K562 (cell line): ENCODE data around the gene ZKSCAN1. TPM values are rescaled to one million over a fixed set of nuclear protein-coding genes. Genes with fewer than 3 reads are reported as not detected.
A peak's percentile ranks its signal among the peaks of the same experiment; 100 is the strongest.

ENCODE experiments used
- BRF1 ChIP-seq: IDR thresholded peaks from 3 replicates; pipeline ENCODE4 v1.6.1; 2011; ENCODE audit warnings: borderline replicate concordance, mild to moderate bottlenecking; ENCODE audit not compliant: insufficient read length; ENCODE audit errors: extremely low read depth
- FOSL1 ChIP-seq: fragments of 200-800 bp; sonication (Bioruptor generic); conservative IDR thresholded peaks from 2 replicates; pipeline ENCODE4 v1.6.1; 2016; ENCODE audit warnings: missing genetic modification characterization, missing compliant biosample characterization
- FOXA3 ChIP-seq, 2 experiments: fragments of 450-650 bp in 1 of 2; sonication (generic) in 1 of 2; formaldehyde crosslinking; IDR thresholded peaks in 1 of 2; conservative IDR thresholded peaks in 1 of 2; 2 replicates each; pipeline versions ENCODE4 v1.4.0 to v1.8.0; 2020 to 2022; ENCODE audit warnings: mild to moderate bottlenecking in 2 of 2, missing genetic modification reagents in 1 of 2
- ILF3 ChIP-seq: fragments of 450-650 bp; IDR thresholded peaks from 2 replicates; pipeline ENCODE4 v1.6.1; 2018; ENCODE audit warnings: antibody characterized with exemption, mild to moderate bottlenecking, moderate library complexity, borderline replicate concordance
- KDM1A ChIP-seq, 2 experiments: fragments of 450-650 bp; IDR thresholded peaks; 2 replicates each; pipeline ENCODE4 v1.6.1; 2016; ENCODE audit warnings: mild to moderate bottlenecking in 2 of 2
- NR2C2 ChIP-seq, 2 experiments: fragments of 200-800 bp in 1 of 2; sonication (Bioruptor generic) in 1 of 2; sonication (generic) in 1 of 2; formaldehyde crosslinking in 1 of 2; IDR thresholded peaks; 2 replicates each; pipeline versions ENCODE4 v1.6.1 to v1.8.0; 2016 to 2022; ENCODE audit warnings: mild to moderate bottlenecking in 1 of 2, missing compliant biosample characterization in 1 of 2, missing genetic modification characterization in 1 of 2, missing genetic modification reagents in 1 of 2
- NR3C1 ChIP-seq: sonication (generic); formaldehyde crosslinking; IDR thresholded peaks from 2 replicates; pipeline ENCODE4 v1.8.1; 2022; ENCODE audit warnings: missing genetic modification reagents
- NR4A1 ChIP-seq, 2 experiments: fragments of 250-450 bp in 1 of 2; fragments of 450-650 bp in 1 of 2; sonication (Bioruptor Pico) in 1 of 2; IDR thresholded peaks; 2 replicates each; pipeline versions ENCODE4 v1.4.0 to v1.6.1; 2016 to 2020; ENCODE audit warnings: mild to moderate bottlenecking in 2 of 2, missing compliant biosample characterization in 1 of 2, missing genetic modification characterization in 1 of 2, moderate library complexity in 1 of 2
- RAD21 ChIP-seq, 2 experiments: fragments of 250-450 bp in 1 of 2; fragments of 450-650 bp in 1 of 2; sonication (Bioruptor Pico) in 1 of 2; formaldehyde crosslinking in 1 of 2; IDR thresholded peaks in 1 of 2; conservative IDR thresholded peaks in 1 of 2; 2 replicates each; pipeline versions ENCODE4 v1.4.0 to v1.8.0; 2020 to 2022; ENCODE audit warnings: mild to moderate bottlenecking in 2 of 2, moderate library complexity in 1 of 2
- RERE ChIP-seq: sonication (generic); formaldehyde crosslinking; IDR thresholded peaks from 2 replicates; pipeline ENCODE4 v1.8.0; 2023; ENCODE audit warnings: missing genetic modification reagents, mild to moderate bottlenecking, borderline replicate concordance
- SAP30 ChIP-seq: fragments of 200-600 bp; sonication (generic); IDR thresholded peaks from 2 replicates; pipeline ENCODE4 v1.6.1; 2012; ENCODE audit warnings: borderline replicate concordance, low read depth, mild to moderate bottlenecking, moderate library complexity, low read length, control low read depth, inconsistent platforms; ENCODE audit not compliant: insufficient read depth, poor library complexity, severe bottlenecking
- THAP12 ChIP-seq: fragments of 250-450 bp; sonication (Bioruptor Pico); IDR thresholded peaks from 2 replicates; pipeline ENCODE4 v1.9.0; 2021; ENCODE audit warnings: mild to moderate bottlenecking, inconsistent platforms
- YY1 ChIP-seq, 3 experiments: IDR thresholded peaks; 2 replicates each; pipeline ENCODE4 v1.6.1; 2011; ENCODE audit warnings: low read length in 2 of 3, mild to moderate bottlenecking in 2 of 3, moderate library complexity in 2 of 3, borderline replicate concordance in 1 of 3, control low read depth in 1 of 3, low read depth in 1 of 3; ENCODE audit not compliant: insufficient read depth in 3 of 3, insufficient replicate concordance in 2 of 3, control insufficient read depth in 1 of 3, insufficient read length in 1 of 3; ENCODE audit errors: extremely low read depth in 1 of 3
- ZNF280B ChIP-seq: fragments of 250-450 bp; sonication (Bioruptor Pico); IDR thresholded peaks from 2 replicates; pipeline ENCODE4 v1.5.1; 2021; ENCODE audit warnings: mild to moderate bottlenecking
- polyA plus RNA-seq, 8 experiments: library from polyadenylated mRNA; depleted of rRNA in 4 of 8; stranded (reverse) in 5 of 8; unstranded in 3 of 8; fragments of >200 nt; fragmentation: Nextera tagmentation in 2 of 8; fragmentation: Illumina TruSeq in 1 of 8; extraction: Ambion mirVana in 2 of 8; extraction: Trizol in 1 of 8; gene quantifications; 2 replicates each; pipeline versions ENCODE4 v1.2.1 to v1.2.3, GENCODE V29; 2011 to 2014; ENCODE audit warnings: inconsistent platforms in 1 of 8, missing spikeins in 1 of 8
- total RNA-seq, 7 experiments: library from RNA; depleted of rRNA in 6 of 7; stranded (reverse); fragments of >200 nt in 6 of 7; fragmentation: Illumina TruSeq in 2 of 7; extraction: Trizol in 2 of 7; gene quantifications; 2 replicates each; pipeline versions ENCODE4 v1.2.1 to v1.2.3, GENCODE V29; 2011 to 2021; ENCODE audit warnings: low replicate concordance in 1 of 7

The ZKSCAN1 gene
- total and polyA plus RNA-seq, 9 of the 15 experiments (the other 6 are each of a cell fraction or from before 2014, with no cell fraction given): 5.3 to 43.0 (median 23.2) TPM

- TF ChIP-seq THAP12 (CRISPR knock-in tag): no peak
- TF ChIP-seq FOSL1 (tag): no peak
- TF ChIP-seq FOXA3 (CRISPR knock-in tag; conservative IDR thresholded peaks at IDR 0.05 in 1 of 2, IDR thresholded peaks at IDR 0.05 in 1 of 2): peak in 1 of 2 experiments; percentile 91; a peak in 1 of 4 replicates
- TF ChIP-seq RERE (CRISPR knock-in tag): no peak
- no peak for TF ChIP-seq RAD21 (CRISPR knock-in tag; conservative IDR thresholded peaks at IDR 0.05 in 1 of 2, IDR thresholded peaks at IDR 0.05 in 1 of 2)
- TF ChIP-seq BRF1: no peak
- no peak for TF ChIP-seq ZNF280B (CRISPR knock-in tag)
- TF ChIP-seq SAP30: no peak
- TF ChIP-seq KDM1A (IDR thresholded peaks at IDR 0.05): peak in 1 of 2 experiments; percentile 12; a peak in 2 of 4 replicates
- TF ChIP-seq YY1 (IDR thresholded peaks at IDR 0.05; ENCODE audit: borderline replicate concordance in 1 of 3, control insufficient read depth in 1 of 3, extremely low read depth in 1 of 3, insufficient read depth in 3 of 3, insufficient read length in 1 of 3, insufficient replicate concordance in 2 of 3, low read depth in 1 of 3, low read length in 2 of 3): peak in 1 of 3 experiments; percentile 58
- TF ChIP-seq ILF3: no peak
- no peak for TF ChIP-seq NR4A1 (CRISPR knock-in tag; IDR thresholded peaks at IDR 0.05)
- TF ChIP-seq NR4A1 (tag; IDR thresholded peaks at IDR 0.05): no peak
- TF ChIP-seq NR3C1 (CRISPR knock-in tag): no peak
- no peak for TF ChIP-seq NR2C2 (CRISPR knock-in tag; IDR thresholded peaks at IDR 0.05)
- 0 out of 2 replicates have a peak, but pooled peaks have one; percentile 27 for TF ChIP-seq NR2C2 (tag; IDR thresholded peaks at IDR 0.05)
These were observed 50.2 kb downstream of the ZKSCAN1 start (continued) for GRCh38 chr7:100065452-100066186.
